HG03066 (cell line): ENCODE measurements around the gene SAFB2.

Experiments
- ATAC-seq: cut with Tn5 transposase; IDR thresholded peaks from one replicate; pipeline ENCODE4 v1.9.1; 2021; ENCODE audit warnings: low read depth; ENCODE audit not compliant: unreplicated experiment

Gene SAFB2

DNA sequence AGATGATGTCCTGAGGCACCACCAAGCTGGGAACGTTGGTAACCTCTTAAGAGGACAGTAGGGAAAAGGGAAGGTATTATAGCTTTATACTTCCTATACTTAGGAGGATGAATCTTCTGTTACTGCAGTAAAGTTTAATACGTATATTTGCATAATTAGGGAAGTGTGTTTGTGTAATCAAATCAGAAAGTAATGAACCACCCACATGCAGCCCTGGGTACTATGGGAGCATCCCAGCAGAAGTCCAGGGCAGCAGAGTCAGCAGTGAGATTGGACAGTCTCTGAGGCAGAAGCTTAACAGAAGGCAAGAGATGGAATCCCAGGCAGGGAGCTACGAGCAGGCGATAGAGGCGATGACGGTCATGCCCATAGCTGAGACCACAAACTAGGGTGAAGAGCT lies 12.9 kb upstream of the SAFB2 start:
- no peak for ATAC-seq

- ATAC-seq: no peak
Measured at GRCh38 chr19:5632657-5633056, 10.1 kb upstream of the SAFB2 start.

GRCh38 chr19:5632241-5632612 lies 9.7 kb upstream of the SAFB2 start:
- no peak for ATAC-seq

GRCh38 chr19:5631567-5632240 lies 9.1 kb upstream of the SAFB2 start:
- no peak for ATAC-seq

DNA sequence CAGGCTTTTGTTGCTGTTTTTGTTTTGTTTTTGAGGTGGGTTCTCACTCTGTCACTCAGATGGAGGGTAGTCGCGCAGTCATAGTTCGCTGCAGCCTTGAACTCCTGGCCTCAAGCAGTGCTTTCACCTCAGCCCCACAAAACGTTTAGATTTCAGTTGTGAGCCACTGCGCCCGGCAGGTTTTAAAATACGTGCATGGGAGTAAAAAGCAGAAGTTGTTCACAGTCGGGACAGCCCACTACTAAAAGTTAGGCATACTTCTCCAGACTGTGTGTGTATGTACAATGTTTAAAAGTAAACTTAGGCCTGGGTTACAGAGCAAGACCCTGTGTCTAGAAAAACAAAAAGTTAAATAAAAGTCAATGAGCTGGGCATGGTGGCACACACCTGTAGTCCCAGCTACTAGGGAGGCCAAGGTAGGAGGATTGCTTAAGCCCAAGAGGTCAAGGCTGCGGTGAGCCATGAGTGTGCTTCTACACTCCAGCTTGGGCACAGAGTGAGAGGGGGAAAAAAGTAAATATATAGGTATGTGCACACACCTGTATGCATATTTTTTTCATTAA lies 6.4 kb upstream of the SAFB2 start:
- no peak for ATAC-seq

- ATAC-seq: no peak
Measured at GRCh38 chr19:5628461-5628860, 5.9 kb upstream of the SAFB2 start.

DNA sequence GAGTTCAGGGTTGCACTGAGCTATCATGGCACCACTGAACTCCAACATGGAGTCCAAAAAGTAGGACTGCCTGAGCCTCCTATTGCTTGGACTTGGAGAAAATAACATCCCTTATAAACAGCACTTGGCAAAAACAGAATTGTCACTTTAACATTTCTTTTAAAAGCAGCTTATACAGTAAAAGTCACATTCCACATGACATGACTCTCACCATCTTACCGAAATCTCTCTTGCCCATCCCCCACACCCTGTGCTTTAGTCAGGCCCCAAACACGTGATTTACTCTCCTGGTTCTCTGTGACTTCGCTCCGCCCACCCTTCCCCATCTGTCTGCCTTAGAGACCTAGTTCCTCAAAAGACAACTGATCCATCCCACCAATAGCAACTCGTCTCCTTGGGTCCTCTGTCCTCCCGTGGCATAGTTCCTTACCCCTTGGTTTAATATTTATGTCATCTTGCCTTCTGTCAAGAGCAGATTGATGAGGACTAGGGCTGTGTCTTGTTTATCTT lies 4.9 kb upstream of the SAFB2 start:
- ATAC-seq: no peak

DNA sequence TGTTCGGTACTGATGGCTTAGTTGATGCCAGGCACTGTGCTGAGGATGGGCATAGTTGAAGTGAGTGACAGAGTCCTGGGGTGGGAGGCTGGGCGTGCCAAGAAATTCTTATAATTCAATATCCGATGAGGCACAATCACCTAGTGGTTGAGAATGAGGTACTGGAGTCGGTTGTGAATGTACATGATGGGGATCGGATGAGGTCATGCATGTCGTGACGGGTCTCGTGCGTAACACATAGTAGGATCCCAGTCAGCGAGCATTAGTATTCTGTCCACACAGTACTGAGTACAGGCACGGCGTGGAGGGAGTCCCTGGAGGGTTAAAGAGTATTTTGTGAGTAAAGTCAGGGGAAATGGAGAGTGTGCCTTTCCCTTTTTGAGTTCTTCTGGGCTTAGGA lies 3.1 kb upstream of the SAFB2 start:
- no peak for ATAC-seq

GRCh38 chr19:5624741-5625278 lies 2.2 kb upstream of the SAFB2 start:
- ATAC-seq: no peak

DNA sequence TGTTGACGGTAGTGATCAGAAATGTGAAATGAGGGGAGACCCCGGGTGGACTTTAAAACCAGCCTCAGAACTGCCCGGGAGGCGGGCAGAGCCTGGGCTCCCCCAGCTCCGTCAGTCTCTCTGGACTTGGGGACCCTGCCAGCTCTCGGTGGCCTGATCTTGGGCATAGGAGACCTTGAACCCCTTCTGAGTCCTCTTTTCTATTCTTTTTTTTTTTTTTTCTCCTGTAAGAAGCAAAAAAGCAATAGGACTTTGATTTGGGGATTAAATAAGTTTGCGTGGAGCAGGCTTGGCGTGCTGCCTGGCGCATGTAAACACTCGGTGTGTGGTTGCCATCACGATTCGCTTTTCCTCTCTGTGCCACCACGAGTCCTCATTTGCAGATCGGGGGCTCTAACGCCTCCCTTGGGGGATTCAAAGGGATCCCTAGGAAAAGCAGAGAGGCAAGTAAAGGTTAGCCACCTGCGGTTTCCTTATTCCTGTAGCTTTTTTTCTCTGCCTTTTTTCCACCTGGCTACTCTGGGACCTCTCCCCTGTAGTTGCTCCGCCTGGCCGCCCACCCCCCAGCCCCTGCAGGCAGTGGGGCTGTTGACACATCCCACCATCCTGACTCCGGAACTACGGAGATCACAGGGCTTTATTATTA lies 1.6 kb upstream of the SAFB2 start:
- ATAC-seq: no peak

- ATAC-seq: peak; percentile 4
Measured at GRCh38 chr19:5623397-5624017, 931 bp upstream of the SAFB2 start.

GRCh38 chr19:5621945-5622464 lies 571 bp downstream of the SAFB2 start:
- no peak for ATAC-seq

GRCh38 chr19:5621311-5621944 lies 1.1 kb downstream of the SAFB2 start:
- no peak for ATAC-seq

DNA sequence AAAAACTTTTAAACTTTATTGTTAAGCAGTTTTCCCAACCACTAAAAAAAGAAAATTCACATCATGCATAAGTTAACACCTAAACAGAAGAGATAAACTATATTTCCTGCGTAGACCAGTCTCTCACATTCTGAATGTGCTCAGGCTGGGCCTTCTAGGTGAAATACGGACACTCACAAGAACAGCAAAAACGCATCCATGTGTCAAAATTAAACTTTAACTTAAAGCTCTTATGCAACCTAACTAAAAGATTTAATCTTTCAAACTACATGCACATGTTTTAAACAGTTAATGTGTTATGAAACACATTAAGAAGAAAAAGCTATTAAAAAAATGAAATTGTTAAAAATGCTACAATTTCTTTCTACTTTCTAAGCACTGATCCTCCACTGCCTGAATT lies 2.6 kb downstream of the SAFB2 start:
- ATAC-seq: no peak

GRCh38 chr19:5618591-5618990 lies 4.0 kb downstream of the SAFB2 start:
- ATAC-seq: no peak

DNA sequence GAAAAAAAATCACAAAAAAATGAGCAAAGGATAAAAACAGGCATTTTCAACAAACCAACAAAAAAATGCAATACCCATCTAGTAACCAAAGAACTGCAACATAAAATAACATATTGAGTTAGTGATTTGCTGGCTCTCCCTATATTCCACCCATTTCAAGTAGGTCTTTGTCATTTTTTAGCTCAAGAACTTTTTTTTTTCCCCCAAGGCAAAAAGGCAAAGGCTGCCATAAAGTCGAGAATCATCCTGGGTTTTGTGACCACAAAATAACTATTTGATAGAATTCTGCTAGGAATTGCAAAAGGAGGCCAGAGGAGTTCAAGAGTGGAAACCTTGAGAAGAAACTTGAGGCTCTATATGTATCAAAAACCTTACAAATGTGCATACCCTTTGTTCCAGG lies 5.5 kb downstream of the SAFB2 start:
- no peak for ATAC-seq

- no peak for ATAC-seq
Measured at GRCh38 chr19:5615756-5616327, 6.7 kb downstream of the SAFB2 start.

DNA sequence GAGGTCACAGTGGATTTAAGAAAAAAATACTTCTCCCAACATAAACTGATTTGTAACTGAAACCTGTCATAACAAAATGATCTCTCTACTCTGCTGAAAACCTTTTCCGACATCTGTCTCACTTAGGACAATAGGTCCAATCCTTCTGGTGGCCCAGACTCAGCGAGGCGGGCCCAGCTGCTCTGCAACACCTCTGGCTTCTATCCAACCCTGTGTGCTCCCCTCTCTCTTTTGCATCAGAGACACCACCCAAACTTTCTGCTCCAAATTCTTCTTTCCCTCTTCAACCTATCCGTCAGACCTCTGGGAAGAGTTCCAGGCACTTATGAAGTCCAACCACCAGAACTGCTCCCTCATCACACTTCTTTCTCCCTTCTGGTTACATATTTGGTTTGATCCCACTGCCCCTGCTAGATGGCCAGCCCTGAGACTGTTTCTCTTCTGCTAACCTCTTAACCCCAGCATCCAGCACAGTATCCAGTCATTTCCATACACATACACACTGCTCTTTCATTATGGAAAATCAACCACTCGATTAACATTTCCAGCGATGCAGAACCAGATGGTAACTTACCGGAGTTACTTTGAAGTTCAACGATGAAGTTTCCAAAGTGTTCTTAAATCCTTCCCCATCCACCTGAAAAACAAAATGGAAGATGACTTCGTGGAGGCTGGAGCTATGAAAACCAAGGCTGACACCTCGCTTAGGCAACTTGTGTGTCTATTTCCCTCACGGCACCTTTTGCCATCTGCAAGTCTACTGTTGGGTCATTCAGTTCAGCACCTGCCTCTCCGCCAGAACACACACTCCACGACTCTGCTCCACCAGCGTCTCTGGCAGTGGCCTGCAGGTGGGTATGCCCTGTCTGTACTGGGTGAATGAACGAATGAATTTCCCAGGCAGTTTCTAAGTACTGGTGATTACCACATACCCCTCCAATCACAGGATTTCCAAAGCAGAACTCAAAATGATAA lies 9.4 kb downstream of the SAFB2 start:
- ATAC-seq: no peak

- ATAC-seq: no peak
Measured at GRCh38 chr19:5609881-5610448, 12.6 kb downstream of the SAFB2 start.
